Kidney capillary endothelial cell (primary cell): Measurements from ENCODE around the gene TANGO2.

Experiments used
- DNase-seq: peaks from one replicate; pipeline ENCODE4 v3.0.0-alpha.2; 2018; ENCODE audit warnings: low spot score

Gene TANGO2, protein sequence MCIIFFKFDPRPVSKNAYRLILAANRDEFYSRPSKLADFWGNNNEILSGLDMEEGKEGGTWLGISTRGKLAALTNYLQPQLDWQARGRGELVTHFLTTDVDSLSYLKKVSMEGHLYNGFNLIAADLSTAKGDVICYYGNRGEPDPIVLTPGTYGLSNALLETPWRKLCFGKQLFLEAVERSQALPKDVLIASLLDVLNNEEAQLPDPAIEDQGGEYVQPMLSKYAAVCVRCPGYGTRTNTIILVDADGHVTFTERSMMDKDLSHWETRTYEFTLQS

DNA sequence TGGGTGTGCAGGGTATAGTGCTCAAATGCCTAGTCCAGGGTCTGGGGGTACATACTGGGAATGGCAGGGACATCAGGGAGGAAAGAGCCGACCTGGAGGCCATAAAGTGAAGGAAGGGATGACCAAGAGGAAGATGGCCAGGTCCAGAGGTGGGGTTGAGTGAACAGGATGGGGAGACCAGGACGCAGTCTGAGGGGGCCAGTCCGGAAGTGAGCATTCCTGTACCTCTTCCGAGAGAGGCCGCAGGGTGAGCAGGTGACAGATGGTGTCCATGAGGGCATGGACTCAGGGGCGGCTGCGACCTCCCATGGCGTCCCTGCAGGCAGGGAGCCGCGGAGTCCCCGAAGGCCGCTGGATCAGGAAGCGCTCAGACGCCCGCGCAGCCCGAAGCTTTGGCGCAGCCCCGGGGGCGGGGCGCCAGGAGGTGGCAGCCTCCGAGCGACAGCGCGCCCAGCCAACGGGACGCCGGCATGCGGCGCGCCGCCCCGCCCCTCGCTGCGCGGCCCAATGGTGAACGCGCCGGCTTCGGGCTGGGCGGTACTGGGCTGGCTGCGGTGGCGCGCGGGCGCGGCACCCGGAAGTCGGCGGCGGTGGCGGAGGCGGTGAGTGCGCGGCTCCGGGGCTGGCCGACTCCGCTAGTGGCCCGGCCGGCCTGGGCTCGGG, at the start of gene TANGO2:
Gene TANGO2, plus strand, starts transcription at position 578 of the 663 bp plus-strand sequence. CDS start 15,689 bp downstream, outside the sequence.
- peak; percentile 90 for DNase-seq

DNA sequence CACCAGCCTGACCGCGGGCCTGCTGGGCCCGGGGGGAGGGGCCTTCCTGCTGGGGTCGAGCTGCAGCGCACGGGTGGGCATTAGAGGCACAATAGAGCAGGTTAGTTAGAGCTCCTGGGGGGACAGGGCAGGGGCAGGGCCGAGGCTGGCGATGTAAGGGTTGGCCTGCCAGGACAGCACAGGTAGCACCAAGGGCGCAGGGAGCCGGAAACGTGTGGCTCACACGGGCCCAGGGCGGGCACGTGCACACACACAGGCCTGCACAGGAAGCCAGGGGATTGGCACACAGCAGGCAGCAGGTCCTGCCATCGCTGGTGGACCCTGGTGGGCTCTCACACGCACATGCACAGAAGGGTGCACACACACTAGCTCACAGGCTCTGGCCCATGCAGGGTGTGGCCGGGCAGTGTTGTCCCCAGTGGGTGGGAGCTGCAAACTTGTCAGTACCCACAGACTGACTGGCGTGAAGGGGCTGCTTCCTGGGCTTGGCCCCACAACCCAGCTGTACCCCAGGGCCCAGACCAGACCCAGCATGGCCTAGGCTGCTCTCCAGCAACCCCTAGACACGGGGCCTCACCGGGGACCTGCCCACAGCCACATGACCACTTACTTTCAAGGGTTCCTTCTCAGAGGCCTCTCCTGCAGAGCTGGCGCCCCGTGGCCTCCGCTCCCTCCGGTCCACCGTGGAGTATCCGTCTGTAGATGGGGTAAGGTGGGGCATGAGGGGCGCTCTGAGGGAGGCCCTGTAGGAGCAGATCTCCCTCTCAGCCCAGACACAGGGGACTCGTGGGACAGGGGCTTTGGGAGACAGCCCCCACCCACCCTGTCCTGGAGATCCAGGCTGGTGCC, 49.4 kb upstream of the TANGO2 start:
- no peak for DNase-seq

DNA sequence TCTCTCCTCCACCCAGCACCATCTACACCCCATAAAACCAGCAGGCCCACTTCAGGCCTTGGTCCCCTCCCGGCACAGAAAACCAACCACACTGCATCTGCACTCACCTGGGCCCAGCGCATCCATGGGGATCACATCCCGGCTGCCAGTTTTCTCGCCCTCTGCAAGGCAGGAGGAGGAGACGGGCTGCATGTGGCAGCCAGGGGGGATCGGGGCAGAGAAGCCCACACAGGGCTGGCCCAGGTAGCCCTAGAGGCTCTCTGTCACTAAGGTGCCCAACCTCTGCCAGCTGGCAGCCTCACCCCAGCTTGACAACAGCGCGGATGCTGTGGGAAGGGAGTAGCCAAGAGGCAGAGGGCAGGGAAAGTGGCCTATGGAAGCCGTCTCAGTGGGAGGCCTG, 48.7 kb upstream of the TANGO2 start:
- DNase-seq: no peak

DNA sequence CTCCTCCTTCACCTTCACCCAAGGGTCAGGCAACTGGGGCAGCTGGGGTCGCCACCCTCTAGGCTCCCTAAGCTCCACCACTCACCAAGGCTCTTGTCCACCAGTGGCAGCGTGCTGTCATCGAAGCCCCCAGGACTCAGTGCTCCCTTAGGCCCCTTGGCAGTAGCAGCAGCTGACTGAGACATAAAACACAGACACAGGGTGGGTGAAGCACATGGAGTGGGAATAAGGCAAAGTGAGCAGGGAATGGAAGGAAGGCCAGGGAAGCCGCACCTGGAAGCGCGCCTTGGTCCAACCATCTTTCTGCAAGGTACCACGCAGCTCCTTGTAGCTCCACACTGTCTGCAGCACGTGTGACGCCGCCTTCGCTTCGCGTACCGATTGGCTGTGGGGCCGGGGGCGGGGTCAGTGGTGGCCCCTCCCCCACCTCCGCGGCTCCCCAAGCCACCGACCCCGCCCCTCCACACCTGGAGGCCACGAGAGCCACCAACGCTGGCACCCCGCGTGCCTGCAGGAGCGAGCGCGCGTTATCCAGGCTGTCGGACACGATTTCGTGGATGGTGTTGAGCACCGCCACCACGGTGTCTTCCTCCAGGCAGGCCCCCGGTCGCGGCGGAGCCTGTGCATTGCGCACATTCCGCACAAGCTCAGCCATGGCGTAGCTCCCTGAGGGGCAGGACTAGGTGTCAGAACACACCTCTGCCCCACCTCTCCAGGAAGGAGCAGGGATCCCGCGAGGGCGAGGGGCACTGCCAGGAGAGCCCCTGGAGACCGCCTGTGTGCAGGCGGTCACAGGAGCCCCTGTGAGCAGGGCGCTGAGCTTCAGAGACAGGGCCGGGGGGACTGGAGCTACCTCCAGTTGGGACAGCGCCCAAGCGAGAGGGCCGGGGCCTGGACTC, 48.0 kb upstream of the TANGO2 start:
- DNase-seq: no peak

DNA sequence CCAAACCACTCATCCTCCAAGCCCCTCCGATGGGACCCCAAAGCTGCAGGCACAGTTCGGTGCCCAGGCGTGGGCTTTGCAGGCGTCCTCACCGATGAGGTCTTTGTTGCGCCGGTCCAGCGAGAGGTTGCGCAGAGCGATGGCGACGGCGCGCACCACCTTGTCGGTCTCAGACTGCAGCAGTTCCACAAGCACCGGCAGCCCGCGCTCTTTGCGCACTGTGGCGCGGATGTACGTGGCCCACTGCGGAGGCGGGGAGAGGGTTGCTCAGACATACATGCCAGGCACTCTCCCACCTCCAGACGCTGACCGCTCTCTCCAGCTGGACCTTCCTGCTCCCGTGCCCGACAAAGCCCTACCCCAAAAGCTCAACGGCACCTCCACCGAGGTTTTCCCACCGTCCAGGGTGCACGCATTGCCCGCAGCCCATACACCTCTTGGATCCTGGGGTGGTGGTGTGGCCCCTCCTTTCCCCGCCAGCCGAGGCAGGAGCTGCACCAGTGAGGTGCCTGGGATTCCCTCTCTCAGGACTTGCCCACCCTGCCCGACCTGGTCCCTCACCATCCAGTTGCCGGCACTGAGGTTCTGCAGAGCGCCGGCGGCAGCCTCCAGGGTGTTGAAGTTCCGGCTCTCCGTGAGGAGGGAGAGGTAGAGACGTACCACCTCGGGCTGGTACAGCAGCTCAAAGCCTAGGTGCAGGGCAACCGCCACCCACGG, 47.2 kb upstream of the TANGO2 start:
- DNase-seq: no peak

DNA sequence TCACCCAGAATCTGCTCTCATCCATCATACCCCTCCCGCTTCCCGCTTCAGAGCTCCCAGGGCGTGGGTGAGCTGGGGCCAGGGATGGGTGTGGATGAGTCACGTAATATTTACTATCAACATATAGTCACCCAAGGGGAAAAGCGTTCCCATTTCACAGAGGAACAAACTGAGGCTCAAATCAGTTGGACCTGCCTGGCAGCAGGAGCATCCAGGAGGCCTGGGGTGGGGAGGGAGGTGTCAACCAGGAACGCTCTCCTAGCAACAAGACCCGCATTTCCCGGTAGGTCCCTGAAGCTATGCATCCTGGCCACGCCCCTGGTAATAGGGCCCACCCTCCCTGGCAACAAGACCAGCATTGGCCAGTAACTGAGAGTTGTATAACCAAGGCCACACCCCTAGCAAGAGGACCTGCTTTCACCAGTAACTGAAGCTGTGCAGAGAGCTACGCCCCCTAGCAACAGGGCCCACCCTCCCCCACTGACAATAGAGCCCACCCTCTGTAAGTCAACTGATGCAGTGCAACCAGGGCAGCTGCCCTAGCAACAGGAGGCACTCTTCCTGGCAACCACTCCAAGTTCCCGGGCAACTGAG, 46.5 kb upstream of the TANGO2 start:
- DNase-seq: peak; percentile 71

DNA sequence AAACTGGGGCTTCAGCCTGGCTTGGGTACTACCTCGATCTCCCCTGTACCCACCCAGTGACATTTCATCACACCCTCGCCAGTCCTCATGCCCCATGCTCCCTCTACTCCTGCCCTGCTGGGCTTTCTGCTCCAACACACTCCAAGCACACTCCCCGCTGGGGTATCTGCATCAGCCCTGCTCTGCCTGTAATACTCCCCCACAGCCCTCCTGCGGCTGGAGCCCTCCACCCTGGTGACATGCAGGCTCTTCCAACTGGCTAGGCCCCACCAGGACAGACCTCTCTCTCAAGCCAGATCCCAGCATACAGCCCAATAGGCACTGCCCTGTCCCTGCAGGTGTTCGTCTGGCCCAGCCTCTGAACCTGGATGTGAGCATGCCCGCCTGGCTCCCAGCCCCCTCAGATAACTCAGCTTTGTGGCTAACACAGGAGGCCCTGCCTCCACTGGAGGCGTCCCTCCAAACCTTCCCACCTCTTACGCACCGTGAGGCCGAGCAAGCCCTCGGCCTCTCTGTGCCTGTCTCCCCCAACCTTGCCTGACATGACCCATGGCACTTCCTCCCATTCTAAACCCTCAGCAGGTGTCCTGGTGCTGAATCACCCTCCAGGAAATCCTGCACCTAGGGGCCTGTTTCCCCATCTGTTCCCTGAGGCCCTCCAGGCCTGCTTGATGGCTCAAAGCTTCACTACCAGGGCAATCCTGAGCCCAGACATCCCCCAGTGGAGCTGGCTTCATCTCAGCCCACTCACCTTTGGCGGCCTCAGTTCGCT, 45.8 kb upstream of the TANGO2 start:
- DNase-seq: peak; percentile 79

DNA sequence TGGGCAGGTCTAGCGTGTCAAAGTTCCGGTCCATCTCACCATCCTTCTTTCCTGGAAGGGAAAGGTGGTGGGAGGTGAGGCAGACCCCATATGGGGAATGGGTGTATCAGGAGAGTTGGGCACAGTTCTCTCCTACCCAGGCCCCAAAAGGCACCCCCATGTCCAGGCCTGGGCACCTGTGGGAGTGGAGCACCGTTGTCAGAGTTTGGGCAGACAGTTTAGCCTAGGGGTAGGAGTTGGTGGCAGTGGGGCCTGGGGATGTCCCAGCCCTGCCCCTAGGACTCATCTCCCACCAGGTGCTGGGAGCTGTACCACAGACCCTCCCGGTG, 45.2 kb upstream of the TANGO2 start:
- DNase-seq: no peak

DNA sequence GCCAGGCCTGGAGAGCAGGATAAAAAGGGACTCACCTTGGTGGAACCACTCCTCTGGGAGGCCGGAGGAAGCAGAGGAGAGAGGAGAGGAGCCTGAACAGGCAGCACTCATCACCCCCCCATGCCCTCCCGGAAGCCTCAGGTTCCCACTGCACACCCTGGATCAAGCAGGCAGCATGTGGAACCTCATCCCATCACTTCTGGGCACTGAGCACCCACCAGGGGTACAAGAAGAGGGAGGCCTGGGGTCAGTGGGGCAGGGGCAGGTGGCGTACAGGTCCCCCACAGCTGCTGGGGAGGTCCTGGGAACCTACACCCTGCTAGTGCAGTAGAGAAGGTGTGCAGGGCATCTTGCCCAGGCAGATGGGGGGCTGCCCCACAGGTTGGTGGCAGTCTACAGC, 44.2 kb upstream of the TANGO2 start:
- no peak for DNase-seq

DNA sequence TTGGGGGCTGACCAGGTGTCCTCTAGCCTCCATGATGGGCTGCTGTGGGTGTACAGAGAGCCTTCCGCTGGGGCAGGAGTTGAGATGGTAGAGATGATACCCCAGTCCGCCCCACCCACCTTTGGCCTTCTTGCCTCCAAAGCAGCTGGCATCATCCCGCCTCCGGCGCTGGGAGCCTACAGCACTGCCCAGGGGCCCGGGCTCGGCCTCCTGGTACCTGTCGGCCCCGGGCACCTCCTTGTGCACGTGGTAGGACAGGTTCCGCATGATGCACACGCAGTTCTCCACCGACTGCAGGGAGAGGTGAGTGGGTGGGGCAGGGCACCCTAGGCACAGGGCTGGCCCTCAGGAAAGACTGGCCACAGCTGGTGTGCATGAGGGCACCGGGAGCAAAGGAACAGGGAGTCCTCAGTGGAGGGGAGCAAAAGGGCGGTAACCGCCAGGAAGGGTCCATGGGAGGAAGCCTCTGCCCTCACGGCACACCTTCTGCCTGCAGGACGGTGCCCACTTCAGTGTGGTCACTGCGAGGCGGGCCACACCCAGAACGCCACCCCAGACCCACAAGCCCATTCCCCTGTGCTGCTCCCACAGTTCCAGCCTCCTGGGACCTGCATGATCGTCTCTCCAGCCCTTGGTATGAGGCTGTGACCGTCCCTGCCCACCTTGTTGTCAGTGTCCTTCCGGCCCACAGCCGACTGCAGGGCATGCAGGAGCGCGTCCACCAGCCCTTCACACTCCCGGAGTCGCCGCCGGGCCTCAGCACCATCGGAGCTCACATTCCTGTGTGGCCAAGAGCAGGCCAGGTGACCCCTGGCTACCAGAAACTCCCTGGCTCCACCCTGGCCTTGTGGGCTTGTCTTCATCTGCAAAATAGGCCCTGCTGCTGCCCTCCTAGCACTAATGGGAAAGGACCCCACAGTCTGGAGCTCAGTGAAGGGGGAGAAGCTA, 43.3 kb upstream of the TANGO2 start:
- no peak for DNase-seq

DNA sequence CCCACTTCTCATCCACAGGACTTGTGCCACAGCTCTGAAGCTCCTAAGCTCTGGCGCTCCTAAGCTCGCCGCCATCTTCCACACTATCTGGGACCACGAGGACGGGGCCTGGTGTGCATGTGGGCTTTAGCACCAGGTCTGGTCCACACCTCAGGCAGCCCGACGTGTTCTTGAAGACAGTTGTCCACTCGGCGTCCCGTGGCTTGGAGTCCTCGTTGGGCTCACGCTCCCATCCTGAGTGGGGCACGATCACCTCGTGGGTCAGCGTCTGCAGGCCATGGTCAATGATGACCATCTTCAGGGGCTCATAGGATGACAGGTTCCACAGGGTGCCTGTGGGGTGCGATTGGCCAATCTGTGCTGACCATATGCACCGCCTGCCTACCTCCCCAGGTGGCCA, 42.2 kb upstream of the TANGO2 start:
- no peak for DNase-seq

DNA sequence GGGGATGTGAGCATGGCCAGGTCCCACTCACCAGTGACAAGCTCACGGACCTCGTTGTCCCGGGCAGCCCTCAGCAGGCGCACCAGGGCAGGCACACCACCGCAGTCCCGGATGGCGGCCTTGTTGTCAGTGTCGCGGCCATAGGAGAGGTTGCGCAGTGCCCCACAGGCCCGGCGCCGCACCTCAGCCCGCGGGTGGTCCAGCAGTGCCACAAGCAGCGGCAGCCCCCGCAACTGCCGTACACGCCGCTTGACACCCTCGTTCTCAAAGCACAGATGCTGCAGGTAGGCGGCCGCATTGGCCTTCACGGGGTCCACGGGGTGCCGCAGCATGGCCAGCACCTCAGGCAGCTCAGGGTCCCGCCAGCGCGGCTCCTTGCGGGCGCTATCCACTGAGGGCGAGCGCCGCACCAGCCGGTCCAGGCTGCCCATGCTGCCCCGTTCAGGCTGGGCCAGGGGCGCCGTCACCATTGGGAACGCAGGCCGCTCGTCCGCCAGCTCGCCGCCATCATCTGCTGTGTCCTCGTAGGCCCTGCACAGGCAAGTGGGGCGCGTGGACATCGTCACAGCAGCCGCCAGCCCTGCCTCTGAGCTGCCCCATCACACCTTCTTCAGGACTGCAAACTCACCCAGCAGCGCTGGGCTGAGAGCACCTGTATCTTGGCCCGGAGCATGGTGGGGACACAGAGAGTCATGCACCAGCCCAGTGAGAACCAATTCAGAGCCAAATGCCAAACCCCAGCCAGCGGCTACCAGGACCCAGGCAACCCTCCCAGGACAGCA, 41.0 kb upstream of the TANGO2 start:
- DNase-seq: no peak

DNA sequence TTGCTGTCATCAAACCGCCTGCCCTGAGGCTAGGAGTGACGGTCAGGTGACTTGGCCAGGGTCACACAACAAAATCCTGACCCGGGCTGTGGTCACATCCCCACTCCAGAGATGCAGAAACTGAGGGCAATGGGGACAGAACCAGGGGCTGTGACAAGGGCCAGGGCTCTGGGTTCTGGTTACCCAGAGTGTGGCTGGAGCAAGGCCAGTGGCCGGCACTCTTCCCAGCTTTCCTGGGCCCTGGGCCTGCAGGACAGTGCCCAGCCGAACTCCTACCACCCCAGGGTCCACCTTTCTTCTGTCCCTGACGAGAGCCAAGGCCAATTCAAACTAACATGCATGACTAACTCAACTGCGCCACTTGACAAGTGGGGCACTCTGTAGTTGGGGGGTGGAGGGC, 40.1 kb upstream of the TANGO2 start:
- DNase-seq: no peak

DNA sequence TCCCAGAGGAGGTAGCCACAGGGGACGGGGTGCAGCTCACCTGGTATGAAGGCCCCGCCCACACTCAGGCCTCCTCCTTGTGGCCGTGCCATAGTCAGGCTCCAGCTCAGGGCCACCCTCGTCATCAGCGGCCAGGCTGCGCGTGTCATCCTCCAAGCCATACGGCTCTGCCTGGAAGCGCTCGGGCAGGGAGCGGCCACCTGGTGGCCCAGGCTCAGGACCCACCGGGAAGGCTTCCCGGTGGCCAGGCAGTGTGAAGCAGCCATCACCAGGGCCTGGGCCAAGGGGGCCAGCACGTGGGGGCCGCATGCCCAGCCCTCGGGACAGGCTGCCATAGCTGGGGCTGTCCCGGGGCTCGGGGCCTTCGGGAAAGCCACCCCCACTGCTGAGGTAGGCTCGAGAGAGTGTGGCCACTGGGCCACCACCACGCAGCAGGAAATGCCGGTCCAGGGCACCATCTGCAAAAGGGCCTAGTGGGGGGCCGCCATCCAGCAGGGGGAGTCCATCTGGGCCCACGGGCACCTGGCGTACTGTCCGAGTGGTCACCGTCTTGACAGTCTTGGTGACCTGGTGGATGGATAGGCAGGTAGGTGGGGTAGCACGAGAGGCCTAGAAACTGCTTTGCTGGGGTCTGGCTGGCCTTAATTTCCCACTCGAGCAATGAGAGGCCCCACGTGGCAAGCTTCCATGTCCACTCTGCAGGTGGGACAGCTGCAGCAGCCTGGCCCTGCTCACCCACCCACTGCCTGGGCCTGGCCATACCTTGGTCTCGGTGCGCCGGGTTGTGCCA, 39.5 kb upstream of the TANGO2 start:
- DNase-seq: no peak

DNA sequence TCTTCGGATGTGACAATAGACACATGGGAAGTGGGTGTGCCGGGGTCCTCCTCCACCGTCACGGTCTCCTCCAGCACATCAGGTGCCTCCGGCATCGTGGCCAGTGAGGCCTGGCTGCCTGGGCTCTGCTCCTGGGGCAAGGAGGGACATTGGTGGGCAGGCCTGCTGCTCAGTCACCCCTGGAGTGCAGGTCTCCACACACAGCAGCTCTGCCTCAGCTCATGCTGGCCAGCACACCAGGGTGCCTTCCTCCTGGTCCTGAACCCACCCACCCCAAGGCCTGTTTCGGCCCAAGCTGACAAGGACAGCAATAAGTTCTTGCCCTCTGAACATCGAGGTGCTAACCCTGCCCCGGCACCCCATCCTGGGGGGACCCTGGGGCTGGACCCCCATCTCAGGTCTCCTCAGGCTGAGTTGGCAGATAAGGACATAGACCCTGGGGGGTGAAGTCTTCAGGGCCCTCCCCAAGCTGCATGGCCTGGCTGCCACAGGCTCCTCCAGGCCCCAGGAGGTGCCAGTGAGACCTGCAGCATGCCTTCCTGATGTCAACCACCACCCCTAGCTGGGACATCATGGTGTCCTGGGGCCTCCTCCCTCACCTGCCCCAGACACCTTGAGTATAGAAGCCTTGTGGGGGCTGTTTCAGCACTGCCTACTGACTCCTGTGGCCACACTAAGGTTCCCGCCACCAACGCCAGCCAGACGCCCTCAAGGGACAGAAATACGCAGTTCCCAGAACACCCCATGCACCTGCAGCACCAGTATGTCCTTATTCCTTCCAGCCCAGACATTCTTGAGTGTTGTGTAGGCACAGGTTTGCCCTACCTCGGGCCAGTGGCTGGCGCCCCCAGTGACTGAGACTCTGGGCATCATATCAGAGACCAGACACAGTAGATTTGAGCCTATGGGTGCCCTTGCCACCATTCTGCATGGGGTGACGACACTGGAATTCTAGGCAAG, 38.7 kb upstream of the TANGO2 start:
- no peak for DNase-seq

DNA sequence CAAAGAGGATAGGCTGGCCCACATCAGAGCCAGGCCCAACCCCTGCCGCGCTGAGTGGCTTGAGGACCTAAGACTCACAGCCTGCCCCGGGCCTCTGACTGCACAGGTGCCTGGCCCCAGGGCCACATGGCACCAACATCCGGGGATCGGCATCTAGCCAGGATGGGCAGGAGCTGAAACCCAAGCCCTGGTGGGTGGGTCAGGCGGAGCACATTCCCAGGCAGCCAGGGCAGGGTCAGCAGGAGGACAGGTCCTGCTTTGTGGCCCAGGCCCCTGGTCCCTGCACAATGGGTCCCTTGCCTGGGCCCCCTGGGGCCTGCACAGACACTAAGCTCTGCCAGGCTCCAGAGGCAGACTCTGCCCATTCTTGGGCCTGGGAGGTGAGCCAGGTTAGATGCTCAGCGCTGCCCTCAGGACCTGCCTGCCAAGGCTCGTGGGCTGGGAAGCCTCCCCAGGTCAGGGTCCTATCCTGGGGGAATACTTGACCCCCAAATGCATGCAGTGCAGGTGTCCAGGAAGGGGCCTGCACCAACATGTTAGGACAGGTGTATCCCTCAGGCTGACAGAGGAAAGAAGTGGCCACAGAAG, 37.8 kb upstream of the TANGO2 start:
- no peak for DNase-seq
